ENCODE results near the gene ADAMTS13. TPM values are rescaled to one million over a fixed set of nuclear protein-coding genes. Genes with fewer than 3 reads are reported as not detected.

ADAMTS13 gene
- total RNA-seq, 1 donor from 2014 or later: 2.0 TPM

DNA sequence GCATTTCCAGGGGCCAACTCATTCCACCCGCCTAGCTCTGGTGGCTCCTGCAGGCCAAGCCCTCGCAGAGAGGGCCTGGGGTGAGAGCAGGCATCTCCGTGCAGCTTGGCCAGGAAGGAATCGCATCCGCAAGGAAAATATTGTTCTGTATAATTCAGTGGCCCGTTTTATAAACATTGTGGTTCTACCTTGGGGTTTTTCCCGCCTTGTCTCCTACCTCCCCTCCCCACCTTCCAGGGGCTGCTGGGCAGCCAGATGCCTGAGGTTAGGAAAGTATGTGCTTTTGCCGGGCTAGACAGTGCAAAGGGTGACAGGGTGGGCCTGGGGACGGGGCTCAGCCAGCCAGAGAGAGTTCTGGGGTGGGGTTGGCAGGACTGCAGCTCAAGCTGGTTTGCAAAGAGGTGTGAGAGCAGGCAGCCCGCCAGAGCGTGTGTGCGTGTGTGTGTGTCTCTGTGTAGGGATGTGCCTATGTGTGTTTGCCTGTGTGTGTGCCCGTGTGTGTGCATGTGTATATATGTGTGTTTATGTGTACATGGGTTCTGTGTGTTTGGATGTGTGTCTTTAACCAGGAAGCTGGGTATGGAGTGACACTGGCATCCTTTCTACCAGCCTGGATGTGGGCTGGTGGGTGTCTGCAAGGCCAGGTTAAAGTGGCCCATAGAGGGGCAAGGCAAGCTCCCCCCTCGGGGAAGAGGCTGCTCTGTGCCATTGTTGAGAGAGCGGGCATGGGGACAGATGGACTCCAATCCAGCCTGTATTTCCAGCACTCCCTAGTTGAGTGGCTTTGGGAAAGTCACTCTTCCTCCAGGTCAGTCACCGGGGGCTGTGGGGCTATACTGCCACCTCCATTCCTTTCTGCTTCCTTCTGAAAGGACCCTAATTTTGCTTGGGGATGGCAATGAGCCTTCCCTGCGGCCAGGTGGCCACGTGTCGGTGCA is 67.4 kb downstream of the ADAMTS13 start:
- no peaks in the 10 kb centered on the region for H3K36me3 ChIP-seq (ENCODE audit: control insufficient read depth, insufficient read depth, low read length)
- TF ChIP-seq, protein P1, sequence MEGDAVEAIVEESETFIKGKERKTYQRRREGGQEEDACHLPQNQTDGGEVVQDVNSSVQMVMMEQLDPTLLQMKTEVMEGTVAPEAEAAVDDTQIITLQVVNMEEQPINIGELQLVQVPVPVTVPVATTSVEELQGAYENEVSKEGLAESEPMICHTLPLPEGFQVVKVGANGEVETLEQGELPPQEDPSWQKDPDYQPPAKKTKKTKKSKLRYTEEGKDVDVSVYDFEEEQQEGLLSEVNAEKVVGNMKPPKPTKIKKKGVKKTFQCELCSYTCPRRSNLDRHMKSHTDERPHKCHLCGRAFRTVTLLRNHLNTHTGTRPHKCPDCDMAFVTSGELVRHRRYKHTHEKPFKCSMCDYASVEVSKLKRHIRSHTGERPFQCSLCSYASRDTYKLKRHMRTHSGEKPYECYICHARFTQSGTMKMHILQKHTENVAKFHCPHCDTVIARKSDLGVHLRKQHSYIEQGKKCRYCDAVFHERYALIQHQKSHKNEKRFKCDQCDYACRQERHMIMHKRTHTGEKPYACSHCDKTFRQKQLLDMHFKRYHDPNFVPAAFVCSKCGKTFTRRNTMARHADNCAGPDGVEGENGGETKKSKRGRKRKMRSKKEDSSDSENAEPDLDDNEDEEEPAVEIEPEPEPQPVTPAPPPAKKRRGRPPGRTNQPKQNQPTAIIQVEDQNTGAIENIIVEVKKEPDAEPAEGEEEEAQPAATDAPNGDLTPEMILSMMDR (IDR thresholded peaks at IDR 0.05; ENCODE audit: insufficient read depth, low read length, poor library complexity, severe bottlenecking): no peak
- no peak for DNase-seq (ENCODE audit: low read depth)
- no peak overlapping the region for H3K4me3 ChIP-seq (ENCODE audit: low read depth, low read length)
- H3K27me3 ChIP-seq (ENCODE audit: control insufficient read depth, insufficient read depth, low read length): peaks cover 35% of the 10 kb centered on the region

DNA sequence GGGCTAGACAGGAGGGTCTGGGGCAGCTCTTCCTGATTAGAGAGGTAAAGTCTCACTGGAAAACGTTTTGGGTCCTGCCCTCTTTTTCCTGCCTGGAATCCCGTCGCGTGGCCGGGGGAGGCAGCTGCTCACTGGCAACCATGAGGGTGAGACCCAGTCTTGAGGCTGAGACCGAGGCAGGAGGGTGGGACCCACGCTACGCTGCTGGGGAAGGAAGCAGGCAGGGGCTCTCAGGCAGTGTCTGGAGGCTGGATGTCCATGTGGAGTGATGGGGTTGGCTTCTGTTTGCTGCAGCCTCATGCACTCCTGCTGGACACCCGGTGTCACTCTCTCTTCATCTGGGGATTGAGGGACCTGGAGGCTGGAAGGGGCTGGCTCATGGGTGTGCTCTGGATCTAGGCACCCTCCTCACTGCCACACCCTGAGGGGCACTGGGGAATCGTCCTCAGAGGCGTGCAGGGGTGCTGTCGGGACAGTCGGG is 68.1 kb downstream of the ADAMTS13 start:
- TF ChIP-seq, protein P1 (IDR thresholded peaks at IDR 0.05; ENCODE audit: insufficient read depth, low read length, poor library complexity, severe bottlenecking): no peak
- H3K27me3 ChIP-seq (ENCODE audit: control insufficient read depth, insufficient read depth, low read length): peaks cover 35% of the 10 kb centered on the region

DNA sequence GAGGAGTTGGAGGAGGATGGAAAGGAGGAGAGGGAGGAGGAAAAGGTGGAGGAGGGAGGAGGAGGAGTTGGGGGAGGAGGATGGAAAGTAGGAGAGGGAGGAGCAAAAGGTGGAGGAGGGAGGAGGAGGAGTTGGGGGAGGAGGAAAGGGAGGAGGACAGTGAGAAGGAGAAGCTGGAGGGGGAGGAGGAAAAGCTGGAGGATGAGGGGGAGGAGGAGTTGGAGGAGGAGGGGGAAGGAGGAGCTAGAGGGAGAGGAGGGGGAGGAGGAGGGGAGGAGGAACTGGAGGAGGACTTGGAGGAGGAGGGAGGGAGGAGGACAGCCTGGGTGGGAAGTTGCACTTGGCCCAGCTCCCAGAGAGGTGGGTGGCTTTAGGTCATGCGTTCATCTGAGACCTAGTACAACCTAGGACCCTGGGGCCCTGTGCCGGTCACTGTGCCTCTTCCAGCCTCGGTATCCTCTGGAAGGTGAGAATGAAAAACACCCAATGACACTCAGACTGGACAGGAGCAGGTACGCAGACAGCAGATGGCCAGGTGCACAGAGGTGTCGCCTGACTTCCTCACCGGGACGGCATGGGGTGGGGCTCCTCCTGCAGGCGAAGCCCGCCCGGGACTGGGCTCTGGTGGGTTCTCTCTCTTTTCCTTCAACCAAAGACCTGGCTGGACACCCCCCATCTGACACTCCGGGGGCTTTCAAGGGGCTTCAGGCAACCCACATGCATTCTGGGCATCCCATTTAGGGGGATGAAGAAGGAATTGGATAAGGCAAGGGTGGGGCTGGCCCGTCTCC is 68.9 kb downstream of the ADAMTS13 start:
- TF ChIP-seq, protein P1 (IDR thresholded peaks at IDR 0.05; ENCODE audit: insufficient read depth, low read length, poor library complexity, severe bottlenecking): no peak
- Histone ChIP-seq H3K4me3 (ENCODE audit: low read depth, low read length) (no peak overlapping the region), H3K36me3 (ENCODE audit: control insufficient read depth, insufficient read depth, low read length) (no peaks in the 10 kb centered on the region), H3K27me3 (ENCODE audit: control insufficient read depth, insufficient read depth, low read length) (peaks cover 35% of the 10 kb centered on the region)
- no peak for DNase-seq (ENCODE audit: low read depth)

More for the DNA sequence above, 68.1 kb downstream of the ADAMTS13 start:
- Histone ChIP-seq H3K36me3 (ENCODE audit: control insufficient read depth, insufficient read depth, low read length) (no peaks in the 10 kb centered on the region), H3K4me3 (ENCODE audit: low read depth, low read length) (no peak overlapping the region)
- DNase-seq (ENCODE audit: low read depth): no peak

DNA sequence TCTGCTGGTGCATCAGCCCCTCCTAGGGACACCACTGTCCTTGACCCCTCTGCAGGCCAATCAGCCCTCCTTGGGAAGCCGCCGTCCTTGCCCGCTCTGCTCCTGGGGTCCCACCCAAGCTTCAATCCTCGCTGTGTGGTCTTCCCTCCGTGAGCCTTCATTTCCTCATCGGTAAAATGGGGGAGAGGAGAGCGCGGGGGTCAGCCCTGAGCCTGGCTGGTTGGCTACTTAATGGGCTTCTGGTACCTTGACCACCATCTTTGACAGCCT is 69.4 kb downstream of the ADAMTS13 start:
- DNase-seq (ENCODE audit: low read depth): no peak
- H3K27me3 ChIP-seq (ENCODE audit: control insufficient read depth, insufficient read depth, low read length): peaks cover 36% of the 10 kb centered on the region

DNA sequence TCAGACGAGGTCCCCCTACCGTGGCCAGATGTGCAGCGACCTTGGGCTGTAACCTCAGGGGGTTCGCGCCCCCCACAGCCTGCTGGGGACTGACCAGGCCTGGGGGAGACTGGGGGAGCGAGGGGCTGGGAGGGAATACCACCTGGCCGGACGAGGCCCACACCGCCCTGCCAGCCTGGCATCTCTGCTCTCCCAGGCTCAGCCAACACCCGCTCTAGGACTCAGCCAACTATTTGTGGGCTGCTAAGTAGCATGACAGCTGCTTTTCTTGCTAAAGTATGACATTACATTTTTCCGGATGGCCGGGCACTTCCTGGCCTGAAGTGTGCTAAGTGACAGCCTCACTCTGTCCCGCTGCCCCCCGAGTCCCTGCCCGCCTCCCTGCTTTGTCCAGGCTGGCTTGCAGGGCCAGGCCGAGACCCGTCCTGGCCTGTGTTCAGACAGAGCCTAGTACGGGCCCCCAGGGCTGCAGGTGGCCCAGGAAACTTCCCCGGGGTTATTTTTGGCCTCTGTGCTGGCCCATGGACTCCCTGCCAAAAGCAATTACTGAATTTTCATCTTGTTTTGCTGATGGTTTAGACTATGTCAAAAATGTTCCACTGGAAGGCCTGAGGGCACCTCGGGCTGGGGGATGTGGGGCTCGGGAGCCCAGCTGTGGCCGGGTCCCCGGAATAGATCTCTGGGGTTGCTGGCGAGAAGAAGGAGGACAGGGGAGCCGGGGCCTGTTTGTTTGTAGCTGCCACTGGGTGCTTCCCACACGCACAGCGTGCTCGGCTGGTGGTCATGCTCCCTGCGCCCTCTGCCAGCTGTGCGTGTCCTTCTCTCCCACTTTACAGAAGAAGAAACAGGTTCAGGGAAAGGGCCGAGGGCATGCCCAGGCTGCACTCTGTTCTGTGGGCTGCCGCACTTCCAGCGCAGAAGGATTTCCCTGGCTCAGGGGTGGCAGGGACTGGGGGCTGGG is 70.2 kb downstream of the ADAMTS13 start:
- Histone ChIP-seq H3K4me3 (ENCODE audit: low read depth, low read length) (no peak overlapping the region), H3K27me3 (ENCODE audit: control insufficient read depth, insufficient read depth, low read length) (peaks cover 43% of the 10 kb centered on the region), H3K36me3 (ENCODE audit: control insufficient read depth, insufficient read depth, low read length) (no peaks in the 10 kb centered on the region)
- TF ChIP-seq, protein P1 (IDR thresholded peaks at IDR 0.05; ENCODE audit: insufficient read depth, low read length, poor library complexity, severe bottlenecking): no peak
- no peak for DNase-seq (ENCODE audit: low read depth)

More for the DNA sequence above, 69.4 kb downstream of the ADAMTS13 start:
- Histone ChIP-seq H3K4me3 (ENCODE audit: low read depth, low read length) (no peak overlapping the region), H3K36me3 (ENCODE audit: control insufficient read depth, insufficient read depth, low read length) (no peaks in the 10 kb centered on the region)
- TF ChIP-seq, protein P1 (IDR thresholded peaks at IDR 0.05; ENCODE audit: insufficient read depth, low read length, poor library complexity, severe bottlenecking): no peak
